HG02938 (cell line): ENCODE measurements around the gene ERFE.
"Not testable (repeated sequence)": the region's sequence is repeated elsewhere in the genome, so short reads cannot be mapped to it uniquely, and the experiment has no call there.

Source experiments
- ATAC-seq: cut with Tn5 transposase; IDR thresholded peaks from one replicate; pipeline ENCODE4 v1.9.1; 2021; ENCODE audit warnings: mild to moderate bottlenecking, moderate library complexity; ENCODE audit not compliant: unreplicated experiment

Gene ERFE, protein sequence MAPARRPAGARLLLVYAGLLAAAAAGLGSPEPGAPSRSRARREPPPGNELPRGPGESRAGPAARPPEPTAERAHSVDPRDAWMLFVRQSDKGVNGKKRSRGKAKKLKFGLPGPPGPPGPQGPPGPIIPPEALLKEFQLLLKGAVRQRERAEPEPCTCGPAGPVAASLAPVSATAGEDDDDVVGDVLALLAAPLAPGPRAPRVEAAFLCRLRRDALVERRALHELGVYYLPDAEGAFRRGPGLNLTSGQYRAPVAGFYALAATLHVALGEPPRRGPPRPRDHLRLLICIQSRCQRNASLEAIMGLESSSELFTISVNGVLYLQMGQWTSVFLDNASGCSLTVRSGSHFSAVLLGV

DNA sequence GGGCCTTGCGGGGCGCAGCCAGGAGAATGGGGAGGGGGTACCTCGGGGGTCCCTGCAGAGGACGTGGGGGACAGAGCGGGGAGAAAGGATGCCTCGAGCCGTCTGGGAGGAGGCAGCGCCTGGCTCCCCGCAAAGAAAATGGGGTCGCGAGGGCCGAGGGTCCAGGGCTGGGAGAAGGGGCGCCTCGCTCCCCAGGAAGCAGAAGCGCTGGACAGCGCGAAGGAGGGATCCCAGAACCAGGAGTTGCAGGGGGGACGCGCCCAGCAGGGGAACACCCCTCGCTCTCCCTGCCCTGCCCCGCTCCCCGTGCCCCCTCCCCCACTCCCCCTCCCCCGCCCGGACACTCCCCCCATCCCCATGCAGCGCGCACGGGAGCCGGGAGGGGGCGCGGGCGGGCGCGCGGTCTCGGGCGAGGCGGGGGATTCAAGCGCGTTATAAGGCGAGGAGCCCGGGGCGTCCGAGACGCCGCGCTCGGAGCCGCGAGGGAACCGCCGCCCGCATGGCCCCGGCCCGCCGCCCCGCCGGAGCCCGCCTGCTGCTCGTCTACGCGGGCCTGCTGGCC, at the start of gene ERFE:
Gene ERFE (plus strand): TSS at position 462 of the 562 bp plus-strand sequence. CDS start 38 bp downstream, at position 500.
- no peak for ATAC-seq

DNA sequence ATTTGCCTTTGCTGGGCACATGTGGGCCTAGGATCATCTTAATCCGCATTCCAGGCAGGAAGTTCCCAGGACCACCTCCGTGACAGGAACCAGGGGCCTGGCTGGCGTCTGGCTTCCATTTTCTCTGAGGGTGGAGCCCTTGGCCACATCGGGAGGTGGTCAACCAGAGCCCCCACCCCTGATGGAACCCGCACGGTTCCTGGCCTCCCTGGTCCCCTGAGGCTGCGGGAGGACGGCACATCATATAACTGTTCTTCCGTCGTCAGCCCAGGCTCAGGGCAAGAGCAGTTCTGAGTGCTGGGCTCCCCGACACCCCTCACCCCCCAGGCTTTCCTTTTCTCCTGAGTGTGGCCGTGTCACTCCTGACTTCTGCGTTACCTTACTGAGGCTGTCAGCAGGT, 45.2 kb upstream of the ERFE start:
- no peak for ATAC-seq

DNA sequence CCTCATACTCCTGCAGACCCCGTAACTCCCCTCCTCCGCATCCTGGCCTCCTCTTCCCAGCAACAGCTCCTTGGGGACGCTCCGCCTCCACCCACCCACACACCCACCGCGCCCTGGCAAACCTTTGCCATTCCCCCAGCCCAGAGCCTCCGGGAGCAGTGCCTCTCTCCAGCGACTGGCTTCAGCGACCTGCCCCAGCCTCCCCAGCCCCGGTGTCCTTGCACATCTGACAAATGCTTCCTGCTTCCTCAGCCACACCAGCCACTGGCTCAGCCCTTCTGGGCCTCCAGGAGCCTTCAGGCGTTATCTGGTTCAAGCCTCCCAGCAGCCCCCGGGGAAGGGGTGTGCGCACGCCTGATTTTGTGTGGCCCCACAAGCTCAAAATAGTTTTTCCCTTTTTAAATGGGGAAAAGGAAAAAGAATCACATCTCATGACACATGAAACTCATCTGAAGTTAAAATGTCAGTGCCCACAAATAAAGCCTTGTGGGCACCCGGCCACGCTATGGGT, 44.4 kb upstream of the ERFE start:
- no peak for ATAC-seq

DNA sequence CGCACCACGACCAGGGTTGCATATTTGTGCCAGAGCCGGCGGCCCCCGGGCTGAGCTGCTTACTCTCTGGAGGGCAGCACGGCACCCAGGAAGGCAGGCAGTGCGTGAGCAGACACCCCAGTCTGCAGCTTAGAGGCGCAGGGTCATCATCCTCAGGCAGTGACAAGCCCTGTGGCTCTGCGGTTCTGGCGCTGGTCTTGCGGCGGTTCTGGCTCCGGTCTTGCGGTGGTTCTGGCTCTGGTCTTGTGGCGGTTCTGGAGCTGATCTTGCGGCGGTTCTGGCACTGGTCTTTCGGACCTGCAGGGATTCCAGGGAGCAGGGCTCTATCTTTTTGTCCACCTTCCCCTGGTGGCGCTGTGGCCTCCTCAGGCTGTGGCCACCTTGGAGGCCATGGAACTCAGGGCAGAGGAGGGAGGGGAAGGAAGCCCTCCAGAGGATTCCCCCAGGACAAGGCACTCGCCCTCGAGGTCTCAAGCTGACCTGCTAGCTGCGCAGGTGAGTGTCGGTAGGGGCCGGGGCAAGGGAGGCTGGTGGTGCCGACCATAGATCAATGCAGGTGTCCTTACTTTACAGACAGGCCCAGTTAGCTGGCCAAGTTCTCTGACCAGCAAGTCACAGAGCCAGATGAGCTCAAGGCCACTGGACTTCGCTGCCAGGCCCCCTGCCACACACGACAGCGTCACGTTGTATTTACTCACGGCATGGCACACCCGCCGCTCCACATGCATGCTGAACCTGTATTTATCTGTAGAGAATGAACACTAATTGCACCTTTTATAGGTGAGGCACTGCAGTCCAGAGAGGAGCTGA, 43.7 kb upstream of the ERFE start:
- ATAC-seq: no peak

DNA sequence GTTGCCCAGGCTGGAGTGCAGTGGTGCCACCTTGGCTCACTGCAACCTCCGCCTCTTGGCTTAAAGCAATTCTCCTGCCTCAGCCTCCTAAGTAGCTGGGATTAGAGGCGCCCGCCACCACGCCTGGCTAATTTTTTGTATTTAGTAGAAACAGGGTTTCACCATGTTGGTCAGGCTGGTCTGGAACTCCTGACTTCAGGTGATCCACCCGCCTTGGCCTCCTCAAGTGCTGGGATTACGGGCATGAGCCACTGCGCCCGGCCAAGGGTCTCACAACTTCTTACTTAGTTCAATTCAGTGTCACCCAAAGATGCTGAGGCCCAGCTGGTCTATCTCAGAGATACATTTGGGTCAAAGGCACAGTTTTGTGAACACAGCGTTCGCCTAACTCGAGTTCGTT, 43.1 kb upstream of the ERFE start:
- not testable (repeated sequence) for ATAC-seq

DNA sequence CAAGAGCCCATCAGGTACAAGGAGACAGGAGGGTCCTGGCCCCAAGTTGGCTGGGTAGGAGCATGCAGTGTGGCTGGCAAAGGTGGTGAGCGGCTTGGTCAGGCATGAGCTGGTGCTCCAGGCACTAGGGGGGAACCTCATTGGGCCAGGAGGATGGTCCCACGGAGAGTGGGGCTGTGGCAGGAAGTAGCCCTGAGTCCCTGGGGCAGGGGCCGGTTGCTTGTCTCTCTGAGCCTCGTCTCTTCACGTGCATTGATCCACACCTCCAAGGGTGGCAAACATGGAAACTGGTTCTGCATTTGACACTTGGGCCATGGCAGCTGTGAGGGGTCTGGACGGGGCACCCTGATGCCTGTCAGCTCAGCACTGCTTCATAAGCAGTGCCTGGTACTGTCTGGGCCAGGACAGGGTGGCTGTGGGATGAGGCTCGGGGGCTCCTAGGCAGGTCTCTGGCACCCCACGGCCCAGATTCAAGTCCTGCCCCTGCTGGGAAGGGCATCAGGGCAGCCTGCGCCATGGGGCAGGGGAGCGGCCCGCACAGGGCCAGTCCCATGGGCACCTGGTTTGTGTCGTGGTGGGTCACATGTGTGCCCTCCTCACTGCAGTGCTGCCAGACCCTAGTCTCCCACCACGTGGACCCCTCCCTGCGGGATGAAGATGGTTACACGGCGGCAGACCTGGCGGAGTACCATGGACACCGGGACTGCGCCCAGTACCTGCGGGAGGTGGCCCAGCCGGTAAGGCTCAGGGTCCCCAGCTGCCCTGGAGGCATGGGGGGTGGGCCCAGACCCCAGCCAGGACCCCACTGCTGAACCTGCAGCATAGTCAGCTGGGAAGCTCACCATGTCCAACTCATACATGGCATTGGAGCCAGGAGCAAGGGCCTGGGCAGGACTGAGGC, 42.2 kb upstream of the ERFE start:
- no peak for ATAC-seq

DNA sequence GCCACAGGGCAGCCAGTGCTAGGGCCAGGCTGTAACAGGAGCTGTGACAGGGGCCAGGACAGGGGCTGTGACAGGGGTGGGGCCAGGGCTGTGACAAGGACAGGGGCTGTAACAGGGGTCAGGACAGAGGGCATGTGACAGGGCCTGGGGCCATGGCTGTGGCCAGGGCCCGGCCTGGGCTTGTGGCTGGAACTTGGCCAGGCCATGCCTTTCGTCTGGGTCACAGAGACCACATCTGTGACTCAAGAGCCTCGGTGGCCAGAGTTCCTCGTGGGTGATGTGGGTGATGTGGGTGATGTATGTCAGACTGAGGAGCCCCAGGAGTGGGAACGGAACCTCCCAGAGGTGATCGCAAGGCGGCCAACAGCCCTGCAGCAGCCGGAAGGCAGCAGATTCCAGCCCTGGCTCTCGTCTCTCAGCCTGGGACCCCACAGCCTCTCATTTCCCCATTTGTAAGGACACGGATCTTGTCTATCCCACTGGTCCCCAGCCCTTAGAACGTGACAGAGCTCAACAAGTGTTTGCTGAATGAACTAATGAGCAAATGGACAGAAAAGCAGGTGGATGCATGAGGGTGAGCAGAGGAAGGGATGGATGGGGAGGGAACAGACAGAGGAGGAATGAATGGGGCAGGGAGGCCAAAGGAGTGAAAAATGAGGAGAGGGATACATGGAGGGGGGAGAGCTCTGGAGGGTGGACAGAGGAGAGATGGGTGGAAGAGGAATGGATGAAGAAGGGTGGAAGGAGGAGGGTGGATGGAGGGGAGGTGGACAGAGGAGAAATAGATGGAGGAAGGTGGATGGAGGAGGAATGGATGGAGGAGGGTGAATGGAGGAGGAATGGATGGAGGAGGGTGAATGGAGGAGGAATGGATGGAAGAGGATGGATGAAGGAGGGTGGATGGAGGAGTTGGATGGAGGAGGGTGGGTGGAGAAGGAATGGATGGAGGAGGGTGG, 41.3 kb upstream of the ERFE start:
- ATAC-seq: no peak

DNA sequence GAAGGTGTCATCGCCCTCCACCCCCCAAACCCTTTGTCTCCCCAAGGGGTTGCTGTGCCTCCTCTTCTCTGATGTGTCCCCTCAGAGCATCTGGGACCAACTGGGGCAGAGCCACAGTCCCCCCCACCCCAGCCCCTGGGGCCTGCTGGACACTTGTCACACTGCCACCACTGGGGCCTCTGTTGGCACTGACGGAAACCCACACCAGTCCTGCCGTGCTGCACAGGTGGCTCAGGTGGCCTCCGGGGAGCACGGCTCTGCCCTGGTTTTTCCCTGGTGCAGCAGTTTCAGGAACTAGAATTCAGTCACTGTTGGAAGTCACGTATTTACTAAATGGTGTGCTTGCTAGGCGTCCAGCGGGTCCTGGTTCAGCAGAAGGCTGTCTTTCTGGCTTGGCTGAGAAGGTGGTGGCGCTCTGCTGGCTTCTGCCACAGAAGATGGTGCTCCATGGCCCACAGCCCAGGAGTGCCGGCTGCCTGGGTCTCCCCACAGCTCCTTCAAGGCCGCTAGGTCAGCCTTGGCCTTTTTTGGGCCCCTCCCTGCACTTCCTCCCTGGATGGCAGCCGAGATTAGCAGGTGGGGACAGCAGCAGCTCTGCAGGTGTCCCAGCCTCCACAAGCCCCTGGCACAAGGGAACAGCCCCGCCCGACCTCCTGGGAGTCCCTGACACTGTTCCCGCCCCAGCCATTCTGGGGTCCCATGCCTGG, 38.9 kb upstream of the ERFE start:
- ATAC-seq: no peak

DNA sequence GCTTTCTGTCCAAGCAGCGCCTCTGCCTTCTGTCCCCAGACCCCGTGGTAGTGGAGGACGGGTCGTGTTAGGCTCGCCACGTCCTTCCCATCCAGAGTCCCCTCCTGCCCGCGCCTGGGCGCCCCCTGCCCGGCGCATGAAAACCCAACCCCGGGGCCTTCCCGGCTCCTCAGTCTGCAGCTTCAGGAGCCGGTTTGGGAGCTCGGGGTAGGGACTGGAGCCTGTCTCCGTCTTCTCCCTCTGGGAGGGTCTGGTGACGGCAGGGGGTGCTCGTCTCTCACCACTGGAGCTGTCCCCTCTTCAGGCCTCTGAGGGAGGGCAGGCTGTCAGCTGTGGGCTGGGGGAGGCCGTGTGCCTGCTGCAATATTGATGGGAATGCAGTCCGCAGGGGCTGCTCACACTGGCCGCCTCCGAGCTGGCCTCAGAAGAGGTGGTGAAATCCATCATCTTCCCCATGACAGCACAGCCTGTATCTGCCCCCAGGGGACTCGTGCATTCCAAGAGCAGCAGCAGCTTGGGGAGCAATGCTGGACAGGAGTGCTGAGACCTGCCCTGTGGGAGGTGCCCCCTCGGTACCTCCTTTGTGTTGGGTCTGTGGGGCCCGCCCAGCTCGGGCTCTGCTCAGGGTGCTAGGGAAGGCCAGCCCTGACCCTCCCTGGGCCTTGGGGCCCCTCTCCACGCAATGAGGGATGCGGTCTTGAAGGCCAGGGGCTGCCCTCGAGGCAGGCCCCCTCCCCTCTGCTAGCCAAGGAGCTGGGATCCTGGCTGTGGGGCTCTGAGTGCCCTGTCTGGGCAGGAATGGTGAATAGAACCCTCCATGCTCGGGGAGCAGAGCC, 38.1 kb upstream of the ERFE start:
- ATAC-seq: no peak

DNA sequence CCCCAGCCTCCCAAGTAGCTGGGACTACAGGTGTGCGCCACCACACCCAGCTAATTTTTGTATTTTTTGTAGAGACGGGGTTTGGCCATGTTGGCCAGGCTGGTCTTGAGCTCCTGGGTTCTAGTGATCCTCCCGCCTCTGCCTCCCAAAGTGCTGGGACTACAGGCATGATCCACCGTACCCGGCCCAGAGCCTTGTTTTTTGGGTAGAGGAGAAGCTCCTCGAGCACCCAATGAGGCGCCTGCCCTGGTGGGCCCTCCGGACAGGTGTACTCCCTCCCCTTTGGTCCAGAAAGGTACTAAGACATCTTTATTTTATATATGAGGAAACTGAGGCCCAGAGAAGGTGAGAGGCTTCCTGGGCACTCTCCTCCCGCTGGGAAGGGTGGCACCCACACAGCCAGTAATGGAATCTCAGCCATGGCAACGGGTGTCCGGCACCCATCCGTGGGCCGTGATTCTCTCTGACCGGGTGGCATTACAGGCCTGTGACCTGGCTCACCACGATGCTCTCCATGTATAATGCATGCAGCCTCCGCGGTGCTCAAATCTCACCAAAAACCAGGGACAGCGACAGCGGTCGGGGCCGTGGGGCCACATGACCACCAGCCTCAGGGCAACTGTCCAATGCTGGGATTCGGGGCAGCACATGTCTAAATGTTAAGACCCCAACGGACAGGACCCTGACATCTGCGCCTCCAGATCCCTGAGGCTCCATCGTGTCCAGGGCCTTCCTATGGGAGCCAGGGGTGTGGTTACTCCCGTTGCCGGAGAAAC, 37.1 kb upstream of the ERFE start:
- no peak for ATAC-seq

DNA sequence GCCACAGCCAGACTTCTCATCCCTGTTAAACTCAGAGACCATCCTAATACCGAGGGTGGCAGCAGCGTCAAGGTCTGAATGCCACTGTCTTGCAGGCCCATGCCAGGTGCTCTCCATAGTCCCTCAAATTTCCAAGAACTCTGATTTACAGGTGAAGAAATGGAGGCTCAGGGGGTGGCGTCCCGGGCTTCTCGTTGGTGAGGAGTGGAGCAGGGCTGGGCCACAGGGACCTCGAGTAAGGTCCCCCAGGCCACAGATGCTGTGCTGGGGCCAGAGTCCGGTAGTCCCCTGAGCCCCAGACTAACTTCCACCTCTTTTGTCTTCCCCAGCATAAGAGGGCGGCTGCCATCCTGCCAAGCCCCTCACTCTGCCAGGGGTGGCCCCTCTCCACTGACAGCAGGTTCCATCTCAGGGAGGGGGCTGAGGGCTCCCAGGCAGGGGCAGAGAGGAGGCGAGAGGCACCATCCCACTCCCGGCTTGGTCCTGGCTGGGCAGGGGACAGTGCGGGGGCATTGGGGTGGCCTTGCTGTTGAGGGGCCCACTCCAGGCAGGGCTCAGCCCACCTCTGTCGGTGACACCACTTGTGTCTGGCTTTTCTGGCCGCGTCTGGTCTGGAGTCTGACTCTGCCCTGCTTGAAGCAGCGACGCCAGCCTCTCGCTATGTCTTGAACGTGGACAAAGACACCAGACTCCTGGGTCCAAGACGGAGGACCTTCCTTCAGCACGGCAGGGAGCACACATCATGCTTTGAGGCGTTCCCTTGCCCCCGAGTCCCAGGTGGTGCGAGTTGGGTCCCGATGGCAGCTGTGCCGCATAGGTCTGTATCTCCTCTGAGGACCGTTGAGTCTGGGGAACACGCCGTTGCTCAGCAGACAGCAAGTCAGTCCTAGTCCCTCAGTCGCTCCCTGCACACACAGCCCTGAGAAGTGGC, 36.2 kb upstream of the ERFE start:
- no peak for ATAC-seq

DNA sequence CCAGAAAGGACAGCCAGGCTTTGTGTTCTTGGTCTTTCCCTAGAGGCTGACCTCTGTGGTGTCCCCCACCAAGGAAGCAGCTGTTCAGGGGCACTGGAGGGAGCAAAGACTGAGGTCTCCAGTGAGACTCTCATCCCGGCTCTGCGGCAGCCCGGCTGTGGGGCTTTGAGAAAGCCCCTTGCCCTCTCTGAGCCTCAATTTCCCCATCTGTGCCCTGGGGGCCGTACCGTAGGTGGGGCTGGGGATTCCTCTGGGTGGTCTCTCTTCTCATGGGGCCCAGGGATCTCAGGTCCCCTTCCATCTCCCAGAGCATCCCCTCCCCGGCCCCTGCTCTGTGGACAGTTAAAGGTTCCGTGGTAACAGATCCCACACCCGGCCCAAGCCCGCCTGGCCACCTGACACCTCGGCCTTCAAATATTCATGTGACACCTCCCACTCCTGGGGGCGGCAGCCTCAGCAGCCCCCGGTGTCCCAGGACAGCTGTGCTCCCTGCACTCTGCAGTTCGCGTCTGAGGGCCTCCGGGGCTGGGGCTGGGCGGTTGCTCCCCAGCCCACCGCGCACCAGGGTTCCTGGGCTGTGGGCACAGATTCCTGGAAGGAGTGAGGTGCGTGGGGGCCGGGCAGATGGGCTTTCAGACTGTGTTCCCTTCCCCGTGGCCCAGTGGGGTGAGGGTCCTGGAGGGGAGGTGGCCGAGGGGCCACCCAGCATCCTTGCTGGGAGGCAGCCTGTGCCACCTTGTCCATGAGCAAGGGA, 35.4 kb upstream of the ERFE start:
- no peak for ATAC-seq

DNA sequence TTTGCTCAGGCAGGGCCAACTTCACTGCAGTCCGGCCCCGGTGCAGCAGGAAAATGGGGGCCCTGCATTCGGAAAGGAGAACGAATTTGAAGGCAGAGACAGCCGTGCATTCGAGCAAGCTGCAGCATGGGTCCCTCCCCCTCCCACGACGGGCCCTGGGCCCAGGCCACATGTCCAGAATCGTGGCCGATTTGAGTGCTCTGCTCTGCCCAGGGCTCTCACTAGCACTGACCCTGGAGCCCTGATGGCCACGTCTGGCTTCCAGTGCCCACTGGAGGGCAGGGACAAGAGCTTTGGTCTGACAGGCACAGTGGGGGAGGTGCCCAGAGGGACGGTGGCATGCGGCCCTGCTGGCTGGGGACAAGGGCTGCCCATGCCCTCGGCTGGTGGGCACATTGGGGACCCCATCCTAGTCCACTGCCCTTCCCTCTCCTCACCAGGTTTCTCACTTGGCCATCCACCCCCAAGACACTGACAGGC, 34.7 kb upstream of the ERFE start:
- ATAC-seq: no peak

DNA sequence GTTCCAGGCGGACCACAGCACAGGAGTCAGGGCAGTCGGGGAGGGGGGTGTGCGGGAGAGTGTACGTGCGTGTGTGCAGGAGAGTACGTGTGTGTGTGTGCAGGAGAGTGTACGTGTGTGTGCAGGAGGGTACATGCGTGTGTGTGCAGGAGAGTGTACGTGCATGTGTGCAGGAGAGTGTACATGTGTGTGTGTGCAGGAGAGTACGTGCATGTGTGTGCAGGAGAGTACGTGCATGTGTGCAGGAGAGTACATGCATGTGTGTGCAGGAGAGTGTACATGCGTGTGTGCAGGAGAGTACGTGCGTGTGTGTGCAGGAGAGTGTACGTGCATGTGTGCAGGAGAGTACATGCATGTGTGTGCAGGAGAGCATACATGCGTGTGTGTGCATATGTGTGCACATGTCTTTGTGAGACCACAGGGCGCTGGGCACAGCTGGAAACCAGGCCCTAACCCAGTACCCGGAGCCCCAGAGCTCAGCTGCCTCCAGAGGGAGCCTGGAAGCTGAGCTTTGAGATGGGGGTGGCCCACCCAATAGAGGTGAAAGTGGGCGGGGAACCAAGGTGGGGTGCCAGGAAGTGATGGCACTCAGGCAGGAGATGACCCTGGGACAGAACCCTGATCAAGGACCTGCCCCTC, 34.2 kb upstream of the ERFE start:
- ATAC-seq: no peak
